HL-60 (cell line): ENCODE data around the gene ASF1B.

Source experiments
- GABPA ChIP-seq: IDR thresholded peaks from 2 replicates; pipeline ENCODE4 v1.6.1; 2012; ENCODE audit warnings: low read depth
- POLR2AphosphoS5 ChIP-seq: IDR thresholded peaks from 2 replicates; pipeline ENCODE4 v1.6.1; 2012; ENCODE audit warnings: low read depth
- TF ChIP-seq, protein P1 (sequence below): IDR thresholded peaks from one replicate; pipeline ENCODE4 v1.5.1; 2011; ENCODE audit warnings: low read length, control low read depth, inconsistent platforms; ENCODE audit not compliant: insufficient read depth

DNA sequence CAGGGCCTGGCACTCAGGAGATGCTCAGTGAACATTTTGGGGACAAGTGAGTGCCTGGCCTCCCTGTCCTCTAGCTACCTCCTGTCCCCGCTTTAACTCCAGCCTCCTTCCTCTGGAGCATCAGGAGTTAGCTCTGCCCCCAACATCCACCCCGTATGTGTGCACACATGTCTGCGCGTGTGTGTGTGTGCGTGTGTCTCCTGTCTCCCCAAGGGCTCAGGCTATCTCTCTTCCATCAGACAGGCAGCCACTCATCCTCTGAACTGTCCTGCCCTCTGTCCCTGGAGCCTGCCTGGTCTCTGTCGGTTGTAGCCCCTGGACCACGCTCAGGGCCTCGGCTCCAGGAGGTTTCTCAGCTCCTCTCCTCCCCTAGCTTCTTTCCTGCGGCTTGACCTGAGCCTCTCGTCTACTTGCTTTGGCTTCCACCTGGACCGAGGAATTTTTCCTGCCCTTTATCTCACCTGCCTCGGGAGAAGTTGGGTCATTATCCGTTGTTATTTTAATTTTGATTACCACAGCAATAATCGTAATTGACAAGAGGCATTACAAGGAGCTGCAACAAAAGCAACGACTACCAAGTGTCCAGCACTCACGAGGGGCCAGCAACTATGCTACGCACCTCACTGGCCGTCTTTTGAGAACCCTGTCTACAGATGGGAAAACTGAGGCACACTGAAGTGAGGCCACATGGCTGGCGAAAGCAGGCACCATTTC, 32.0 kb upstream of the ASF1B start:
- TF ChIP-seq, protein P1, sequence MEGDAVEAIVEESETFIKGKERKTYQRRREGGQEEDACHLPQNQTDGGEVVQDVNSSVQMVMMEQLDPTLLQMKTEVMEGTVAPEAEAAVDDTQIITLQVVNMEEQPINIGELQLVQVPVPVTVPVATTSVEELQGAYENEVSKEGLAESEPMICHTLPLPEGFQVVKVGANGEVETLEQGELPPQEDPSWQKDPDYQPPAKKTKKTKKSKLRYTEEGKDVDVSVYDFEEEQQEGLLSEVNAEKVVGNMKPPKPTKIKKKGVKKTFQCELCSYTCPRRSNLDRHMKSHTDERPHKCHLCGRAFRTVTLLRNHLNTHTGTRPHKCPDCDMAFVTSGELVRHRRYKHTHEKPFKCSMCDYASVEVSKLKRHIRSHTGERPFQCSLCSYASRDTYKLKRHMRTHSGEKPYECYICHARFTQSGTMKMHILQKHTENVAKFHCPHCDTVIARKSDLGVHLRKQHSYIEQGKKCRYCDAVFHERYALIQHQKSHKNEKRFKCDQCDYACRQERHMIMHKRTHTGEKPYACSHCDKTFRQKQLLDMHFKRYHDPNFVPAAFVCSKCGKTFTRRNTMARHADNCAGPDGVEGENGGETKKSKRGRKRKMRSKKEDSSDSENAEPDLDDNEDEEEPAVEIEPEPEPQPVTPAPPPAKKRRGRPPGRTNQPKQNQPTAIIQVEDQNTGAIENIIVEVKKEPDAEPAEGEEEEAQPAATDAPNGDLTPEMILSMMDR: no peak
- TF ChIP-seq POLR2AphosphoS5: no peak
- no peak for TF ChIP-seq GABPA
